Measurements from ENCODE around the gene SLC26A8.
A peak's percentile ranks its signal among the peaks of the same experiment; 100 is the strongest.
"Not testable (repeated sequence)": the region's sequence is repeated elsewhere in the genome, so short reads cannot be mapped to it uniquely, and the experiment has no call there.

Gene SLC26A8

GRCh38 chr6:35916056-35916455 is 108.4 kb downstream of the SLC26A8 start:
- no peak for DNase-seq (ENCODE audit: low spot score)

DNA sequence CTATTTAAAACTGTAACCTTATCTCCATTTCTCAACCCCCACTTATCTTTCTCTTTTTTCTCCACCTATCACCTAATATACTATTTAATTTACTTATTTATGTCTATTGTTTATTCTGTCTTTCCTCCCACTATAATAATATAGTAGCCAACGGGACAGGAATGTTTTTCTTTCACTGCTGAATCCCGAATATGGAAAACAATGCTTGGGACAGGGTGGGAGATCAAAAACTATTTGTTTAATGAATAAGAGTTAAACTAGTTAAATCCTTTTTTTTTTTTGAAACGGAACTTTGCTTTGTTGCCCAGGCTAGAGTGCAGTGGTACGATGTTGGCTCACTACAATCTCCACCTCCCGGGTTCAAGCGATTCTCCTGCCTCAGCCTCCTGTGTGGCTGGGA is 109.9 kb downstream of the SLC26A8 start:
- no peak for DNase-seq (ENCODE audit: low spot score)

- DNase-seq (ENCODE audit: low spot score) = no peak
Measured at GRCh38 chr6:35911871-35912653, 112.4 kb downstream of the SLC26A8 start.

DNA sequence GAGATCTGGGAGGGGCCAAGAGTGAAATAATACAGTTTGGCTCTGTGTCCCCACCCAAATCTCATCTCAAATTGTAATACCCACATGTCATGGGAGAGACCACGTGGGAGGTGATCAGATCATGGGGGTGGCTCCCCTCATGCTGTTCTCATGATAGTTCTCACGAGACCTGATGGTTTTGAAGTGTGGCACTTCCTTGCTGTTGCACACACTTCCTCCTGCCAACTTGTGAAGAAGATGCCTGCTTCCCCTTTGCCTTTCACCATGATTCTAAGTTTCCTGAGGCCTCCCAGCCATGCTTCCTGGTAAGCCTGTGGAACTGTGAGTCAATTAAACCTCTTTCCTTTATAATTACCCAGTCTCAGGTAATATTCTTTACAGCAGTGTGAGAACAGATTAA is 114.9 kb downstream of the SLC26A8 start:
- not testable (repeated sequence) for DNase-seq (ENCODE audit: low spot score)

DNA sequence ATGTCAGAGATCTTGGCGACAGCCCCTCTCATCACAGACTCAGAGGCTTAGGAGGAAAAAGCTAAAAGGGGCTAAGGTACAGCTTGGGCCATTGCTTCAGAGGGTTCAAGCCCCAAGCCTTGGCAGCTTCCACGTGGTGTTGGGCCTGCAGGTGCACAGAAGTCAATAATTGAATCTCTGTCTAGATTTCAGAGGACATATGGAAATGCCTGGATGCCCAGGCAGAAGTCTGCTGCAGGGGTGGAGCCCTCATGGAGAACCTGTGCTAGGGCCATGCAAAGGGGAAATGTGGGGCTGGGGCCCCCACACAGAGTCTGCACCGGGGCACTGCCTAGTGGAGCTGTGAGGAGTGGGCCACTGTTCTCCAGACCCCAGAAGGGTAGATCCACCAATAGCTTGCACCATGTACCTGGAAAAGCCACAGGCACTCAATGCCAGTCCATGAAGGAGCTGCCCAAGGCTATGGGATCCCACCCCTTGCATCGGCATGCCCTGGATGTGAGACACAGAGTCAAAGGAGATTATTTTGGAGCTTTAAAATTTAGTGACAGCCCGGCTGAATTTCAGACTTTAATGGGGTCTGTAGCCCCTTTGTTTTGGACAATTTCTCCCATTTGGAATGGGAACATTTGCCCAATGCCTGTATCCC is 115.6 kb downstream of the SLC26A8 start:
- DNase-seq (ENCODE audit: low spot score) = not testable (repeated sequence)

- no peak for DNase-seq (ENCODE audit: low spot score)
Measured at GRCh38 chr6:35907750-35908149, 116.7 kb downstream of the SLC26A8 start.

DNA sequence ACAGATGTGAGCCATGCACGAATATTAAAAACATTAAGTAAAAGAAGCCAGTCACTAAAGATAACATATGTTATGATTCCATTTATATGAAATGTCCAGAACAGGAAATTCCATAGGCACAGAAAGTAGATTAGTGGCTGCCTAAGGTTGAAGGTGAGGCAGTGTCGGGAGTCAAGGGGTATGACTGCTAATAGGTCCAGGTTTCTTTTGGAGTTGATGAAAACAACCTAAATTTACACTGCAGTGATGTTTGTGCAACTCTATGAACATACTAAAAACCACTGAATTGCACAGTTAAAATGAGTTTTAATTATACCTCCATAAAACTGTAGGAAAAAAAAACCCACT is 118.0 kb downstream of the SLC26A8 start:
- DNase-seq (ENCODE audit: low spot score) = no peak

GRCh38 chr6:35905841-35906498 is 118.5 kb downstream of the SLC26A8 start:
- no peak for DNase-seq (ENCODE audit: low spot score)

DNA sequence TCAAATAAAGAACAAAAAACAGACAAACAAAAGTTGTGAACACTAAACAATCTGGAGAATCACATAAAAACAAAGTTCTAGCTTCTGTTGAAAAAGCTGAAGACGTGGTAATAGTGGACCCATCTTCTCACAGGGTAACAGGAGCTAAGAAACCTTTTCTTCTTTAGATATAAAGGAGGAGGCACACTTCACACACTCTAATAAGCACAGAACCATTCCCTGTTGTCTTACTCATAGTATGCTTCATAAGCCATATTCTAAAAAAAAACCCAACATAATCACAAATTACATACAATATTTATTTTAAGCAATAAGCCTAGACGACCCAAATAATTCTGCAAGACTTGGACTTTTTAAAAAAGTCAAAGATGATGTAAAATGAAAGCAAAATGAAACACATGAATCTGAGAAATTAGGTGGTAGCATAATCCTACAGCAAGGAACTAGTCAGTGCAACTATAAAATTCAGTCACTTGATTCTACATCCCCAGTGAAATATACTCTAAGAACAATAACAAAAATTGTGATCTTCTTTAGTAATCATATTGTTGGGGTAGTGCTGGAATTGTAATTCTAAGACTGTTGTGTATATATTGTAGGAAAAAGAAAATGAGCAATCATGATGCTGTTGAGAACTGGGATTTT is 119.2 kb downstream of the SLC26A8 start:
- DNase-seq (ENCODE audit: low spot score) = no peak

GRCh38 chr6:35903679-35904078 is 120.8 kb downstream of the SLC26A8 start:
- no peak for DNase-seq (ENCODE audit: low spot score)

DNA sequence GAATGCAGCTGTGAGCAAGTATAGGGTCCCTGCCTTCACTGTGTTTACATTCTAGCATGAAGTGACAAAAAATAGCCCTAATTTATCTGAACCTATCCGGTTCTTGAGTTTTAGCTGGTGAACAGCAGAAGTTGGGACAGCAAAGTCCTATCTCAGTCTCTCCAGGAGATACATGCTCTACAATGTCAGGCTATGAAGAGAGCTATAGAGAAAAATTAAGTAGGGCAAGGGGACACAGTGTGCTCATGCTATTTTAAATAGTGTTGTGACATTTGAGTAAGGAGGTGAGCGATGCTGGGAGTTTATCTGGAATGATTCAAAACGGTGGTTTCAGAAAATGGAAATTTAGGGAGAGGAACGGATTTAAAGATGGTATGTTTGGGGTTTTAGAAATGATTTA is 124.0 kb downstream of the SLC26A8 start:
- DNase-seq (ENCODE audit: low spot score) = no peak

GRCh38 chr6:35898003-35898402 is 126.4 kb downstream of the SLC26A8 start:
- DNase-seq (ENCODE audit: low spot score) = no peak

- DNase-seq (ENCODE audit: low spot score) = no peak
Measured at GRCh38 chr6:35897486-35897885, 127.0 kb downstream of the SLC26A8 start.

GRCh38 chr6:35897036-35897435 is 127.4 kb downstream of the SLC26A8 start:
- no peak for DNase-seq (ENCODE audit: low spot score)

GRCh38 chr6:35896228-35896627 is 128.2 kb downstream of the SLC26A8 start:
- DNase-seq (ENCODE audit: low spot score) = no peak

DNA sequence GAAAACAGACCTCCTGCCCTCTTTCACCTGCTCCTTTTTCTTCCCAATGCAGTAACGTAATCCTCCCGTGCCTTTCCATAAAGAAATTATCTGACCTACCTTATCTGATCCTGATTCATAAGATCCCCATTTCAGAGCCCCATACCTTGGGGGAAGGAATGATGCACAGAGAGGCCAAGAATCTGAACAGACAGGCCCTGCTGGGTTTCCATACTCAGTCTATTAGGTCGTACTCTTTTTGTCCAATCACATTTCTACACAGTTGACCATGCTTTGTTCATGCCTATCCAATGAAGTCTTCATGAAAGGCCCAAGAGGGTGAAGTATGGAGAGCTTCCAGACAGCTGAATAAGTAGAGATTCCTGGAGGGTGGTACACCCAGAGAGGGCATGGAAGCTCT is 128.9 kb downstream of the SLC26A8 start:
- DNase-seq (ENCODE audit: low spot score) = peak; percentile 11

- no peak for DNase-seq (ENCODE audit: low spot score)
Measured at GRCh38 chr6:35894776-35895175, 129.7 kb downstream of the SLC26A8 start.
